Left lung (tissue), 10 donors: ENCODE measurements around the gene MIOX. TPM values are rescaled to one million over a fixed set of nuclear protein-coding genes. Genes with fewer than 3 reads are reported as not detected.
A peak's percentile ranks its signal among the peaks of the same experiment; 100 is the strongest.

Source experiments
- ATAC-seq: fragments of 200-7000 bp; cut with Tn5 transposase; one replicate; pipeline ENCODE4 v1.9.1; 2020; ENCODE audit warnings: moderate library complexity
- DNase-seq, 4 donors: peaks; one replicate each; pipeline ENCODE4 v3.0.0-alpha.2; 2013 to 2020
- H3K27ac ChIP-seq, 2 donors: fragments of 200-600 bp; sonication (generic) in 1 of 2; one replicate each; pipeline versions ENCODE4 v1.5.0 to v1.8.0; 2020 to 2021
- H3K27me3 ChIP-seq, 2 donors: fragments of 200-600 bp; sonication (generic) in 1 of 2; one replicate each; pipeline versions ENCODE4 v1.5.0 to v1.8.0; 2020 to 2021
- H3K36me3 ChIP-seq, 2 donors: fragments of 200-600 bp; sonication (generic) in 1 of 2; one replicate each; pipeline versions ENCODE4 v1.5.0 to v1.8.0; 2020 to 2021
- H3K4me1 ChIP-seq, 2 donors: fragments of 200-600 bp; one replicate each; pipeline ENCODE4 v1.8.0; 2021
- H3K4me3 ChIP-seq, 2 donors: fragments of 200-600 bp; sonication (generic) in 1 of 2; one replicate each; pipeline versions ENCODE4 v1.5.0 to v1.8.0; 2020 to 2021; ENCODE audit warnings: mild to moderate bottlenecking in 1 of 2
- H3K9me3 ChIP-seq, 2 donors: fragments of 200-600 bp; sonication (generic) in 1 of 2; one replicate each; pipeline versions ENCODE4 v1.5.0 to v1.8.0; 2020 to 2021
- CTCF ChIP-seq, 2 donors: fragments of 200-600 bp; sonication (generic) in 1 of 2; IDR thresholded peaks; one replicate each; pipeline versions ENCODE4 v1.5.0 to v1.8.0; 2021; ENCODE audit warnings: antibody characterized with exemption in 2 of 2
- intact Hi-C, 2 donors: fragments of 100-400 bp; cut with DNase I; formaldehyde crosslinking; loops; one replicate each; pipeline versions ENCODE4 v1.11.2 to v1.14.2; 2022
- polyA plus RNA-seq, 6 donors: library from polyadenylated mRNA; unstranded; fragments of 120-200 nt; gene quantifications; one replicate each; pipeline ENCODE4 v1.2.1, GENCODE V29; 2013; ENCODE audit not compliant: insufficient read length in 6 of 6
- total RNA-seq, 2 donors: library from RNA; stranded (reverse); fragmentation: NEBNext Ultra II Directional; extraction: Animal tissue kit (Norgen Biotek cat#: 25700); gene quantifications; one replicate each; pipeline ENCODE4 v1.2.1, GENCODE V29; 2021
- donor health status: DM: no; HTN: yes; CAD: no.
- donor health status: DM: no; HTN: no; CAD: no.

Gene MIOX
- total and polyA plus RNA-seq, 8 donors, result 0.12 to 0.27 (median 0.15) TPM; not detected in 3

DNA sequence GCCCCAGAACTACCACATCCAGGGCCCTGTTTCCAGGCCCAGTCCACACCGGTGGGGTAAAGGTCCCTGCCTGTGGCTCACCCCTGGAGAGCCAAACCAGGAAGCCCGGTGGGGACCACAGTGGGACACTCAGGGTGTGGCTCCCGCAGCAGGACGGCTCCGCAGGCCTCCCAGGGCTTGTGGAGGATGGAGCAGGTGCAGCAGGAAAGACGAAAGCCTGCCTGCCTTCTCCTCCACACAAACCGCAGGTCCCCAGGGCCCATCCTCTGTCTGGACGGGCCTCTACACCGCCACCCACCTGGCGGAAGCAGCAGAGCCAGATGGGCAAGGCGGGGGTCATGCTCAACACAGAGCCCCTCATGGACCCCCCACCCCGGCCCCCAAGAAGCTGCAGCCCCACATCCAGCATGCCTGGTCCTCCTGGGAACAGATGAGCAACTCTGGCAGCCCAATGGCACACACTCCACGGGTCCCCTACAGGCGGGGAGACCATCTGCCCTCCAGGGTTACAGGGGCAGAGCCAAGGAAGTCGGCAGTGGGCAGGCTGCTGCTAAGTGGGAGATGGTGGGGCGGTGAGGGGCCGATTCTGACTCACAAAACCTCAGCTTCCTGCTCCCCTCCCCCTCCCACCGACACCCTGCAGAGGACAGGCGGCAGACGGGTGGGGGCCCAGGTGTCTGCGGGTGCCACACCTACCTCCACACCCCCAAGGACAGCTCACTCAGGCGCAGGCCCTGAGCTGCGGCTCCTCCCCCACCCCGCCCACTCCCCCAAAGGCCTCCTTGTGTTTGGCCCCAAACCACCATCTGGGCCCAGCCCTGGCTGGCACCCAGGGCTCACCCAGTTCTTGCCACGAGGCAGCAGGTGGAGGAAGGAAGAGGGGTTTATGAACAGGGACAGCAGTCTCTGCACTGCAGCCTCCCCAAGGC, 17.0 kb upstream of the MIOX start:
- peaks cover 33 to 53% of the 10 kb centered on the region in 2 donors for H3K4me1 ChIP-seq
- peaks cover 0 to 37% of the 10 kb centered on the region in 2 donors for H3K36me3 ChIP-seq
- TF ChIP-seq CTCF (IDR thresholded peaks at IDR 0.05), result no peak
- H3K27me3 ChIP-seq, result no peaks in the 10 kb centered on the region
- peak; percentile 77 for ATAC-seq
- no peaks in the 10 kb centered on the region for H3K9me3 ChIP-seq
- DNase-seq, result peak in 3 of 4 donors; percentile 44 to 87 (median 85)
- H3K27ac ChIP-seq, result peak overlapping the region in 1 of 2 donors; percentile 34
- H3K4me3 ChIP-seq, result peak overlapping the region in 1 of 2 donors; percentile 2
- intact Hi-C loops, result no loop called here

- DNase-seq, result no peak
- Histone ChIP-seq H3K27me3 (no peaks in the 10 kb centered on the region), H3K4me1 (peaks cover 36 to 57% of the 10 kb centered on the region in 2 donors)
These were observed 16.2 kb upstream of the MIOX start for GRCh38 chr22:50470491-50470890.

DNA sequence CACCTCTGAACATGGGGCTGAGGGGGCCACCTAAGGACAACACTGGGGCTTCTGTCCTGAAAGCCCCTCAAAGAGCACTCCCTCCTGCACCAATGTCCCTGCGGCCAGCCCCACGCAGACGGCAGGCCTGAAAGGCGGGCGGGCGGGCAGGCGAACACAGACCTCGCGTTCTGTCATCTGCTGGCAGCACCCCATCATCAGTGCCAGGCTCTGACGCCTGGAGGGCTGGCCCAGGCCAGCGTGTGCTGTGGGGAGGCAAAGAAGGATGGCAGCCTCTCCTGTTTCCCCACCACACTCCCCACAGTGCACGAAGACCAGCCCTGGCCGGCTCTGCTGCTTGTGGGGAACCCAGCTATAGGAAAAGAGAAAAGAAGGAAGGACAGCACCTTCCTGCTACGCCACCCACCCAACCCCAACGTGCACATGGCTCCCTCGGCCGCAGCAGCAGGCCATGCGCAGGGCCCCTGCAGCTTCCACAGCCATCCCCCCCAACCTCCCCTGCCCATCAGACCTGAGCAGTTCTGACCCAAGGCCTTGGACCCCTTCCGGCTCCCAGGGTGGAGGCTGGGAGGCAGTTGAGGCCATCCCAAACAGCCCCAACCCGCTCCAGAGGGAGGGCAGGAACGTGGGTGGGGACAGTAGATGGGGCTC, 15.3 kb upstream of the MIOX start:
- no peak for TF ChIP-seq CTCF (IDR thresholded peaks at IDR 0.05)
- peak in 1 of 4 donors; percentile 63 for DNase-seq

More at GRCh38 chr22:50470491-50470890, 16.2 kb upstream of the MIOX start:
- H3K36me3 ChIP-seq, result peaks cover 0 to 28% of the 10 kb centered on the region in 2 donors
- intact Hi-C loops, result no loop called here
- no peak for ATAC-seq
- H3K9me3 ChIP-seq, result no peaks in the 10 kb centered on the region
- no peak for TF ChIP-seq CTCF (IDR thresholded peaks at IDR 0.05)
- peak overlapping the region in 1 of 2 donors; percentile 3 for H3K27ac ChIP-seq
- no peak overlapping the region for H3K4me3 ChIP-seq

DNA sequence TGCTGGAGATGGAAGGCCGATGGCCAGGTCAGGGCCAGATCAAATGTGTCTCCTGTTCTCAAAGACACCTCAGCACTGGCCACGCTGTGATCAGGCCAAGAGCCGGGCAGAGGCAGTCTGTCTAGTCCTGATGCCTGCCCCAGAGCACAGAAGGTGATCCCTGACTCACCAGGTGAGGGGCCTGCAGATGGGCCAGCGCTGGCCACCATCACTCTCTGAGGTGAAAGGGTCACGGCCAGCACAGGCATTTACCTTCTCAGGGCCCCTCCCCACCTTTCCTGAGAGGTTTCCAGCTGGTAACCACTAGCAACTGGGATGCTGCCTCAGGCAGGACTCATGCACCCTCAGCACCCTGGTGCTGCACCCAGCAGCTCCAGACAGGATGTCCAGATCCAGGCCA, 14.7 kb upstream of the MIOX start:
- Histone ChIP-seq H3K9me3 (no peaks in the 10 kb centered on the region), H3K27me3 (no peaks in the 10 kb centered on the region), H3K4me3 (no peak overlapping the region), H3K4me1 (peaks cover 37 to 61% of the 10 kb centered on the region in 2 donors), H3K36me3 (peaks cover 0 to 13% of the 10 kb centered on the region in 2 donors), H3K27ac (no peak overlapping the region)
- TF ChIP-seq CTCF (IDR thresholded peaks at IDR 0.05), result no peak
- no peak for ATAC-seq
- no peak for DNase-seq
- intact Hi-C loops, result no loop called here

More for the DNA sequence above, 15.3 kb upstream of the MIOX start:
- no peaks in the 10 kb centered on the region for H3K27me3 ChIP-seq
- peaks cover 0 to 20% of the 10 kb centered on the region in 2 donors for H3K36me3 ChIP-seq
- H3K4me3 ChIP-seq, result no peak overlapping the region
- peaks cover 37 to 61% of the 10 kb centered on the region in 2 donors for H3K4me1 ChIP-seq
- H3K27ac ChIP-seq, result peak overlapping the region in 1 of 2 donors; percentile 3
- no peaks in the 10 kb centered on the region for H3K9me3 ChIP-seq
- intact Hi-C loops, result no loop called here
- ATAC-seq, result no peak

DNA sequence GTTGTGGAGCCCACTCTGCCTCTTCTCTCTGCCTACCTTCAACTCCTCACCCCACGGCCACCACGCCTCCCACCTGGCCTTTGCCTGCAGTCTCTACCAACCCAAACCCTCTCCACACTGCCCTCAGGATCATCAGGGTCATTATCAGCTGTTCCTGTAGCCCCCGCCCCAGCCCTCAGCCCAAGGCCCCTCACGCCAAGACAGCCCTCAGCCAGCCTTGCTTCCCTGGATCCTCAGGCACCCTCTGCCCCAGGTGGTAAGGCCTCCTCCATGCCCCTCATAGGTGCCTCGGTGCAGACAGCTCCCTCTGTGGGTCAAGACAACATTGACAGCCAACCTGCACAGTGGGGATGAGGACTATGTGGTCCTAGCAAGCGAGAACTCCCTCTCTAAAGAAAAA, 13.6 kb upstream of the MIOX start:
- Histone ChIP-seq H3K9me3 (no peaks in the 10 kb centered on the region), H3K27ac (no peak overlapping the region), H3K4me3 (peak overlapping the region in 1 of 2 donors; percentile 89), H3K27me3 (peaks cover 0 to 5% of the 10 kb centered on the region in 2 donors), H3K36me3 (peaks cover 0 to 2% of the 10 kb centered on the region in 2 donors), H3K4me1 (peaks cover 37 to 61% of the 10 kb centered on the region in 2 donors)
- DNase-seq (no peak), ATAC-seq (no peak)
- no peak for TF ChIP-seq CTCF (IDR thresholded peaks at IDR 0.05)
- intact Hi-C loops, result no loop called here
